Panc1 (cell line): ENCODE measurements around the gene ZDHHC1.

ENCODE experiments used
- POLR2AphosphoS5 ChIP-seq: IDR thresholded peaks from 2 replicates; pipeline ENCODE4 v1.6.1; 2012; ENCODE audit warnings: mild to moderate bottlenecking, low read depth, low read length, moderate library complexity
- SIN3A ChIP-seq: IDR thresholded peaks from 2 replicates; pipeline ENCODE4 v1.6.1; 2012; ENCODE audit warnings: low read depth, mild to moderate bottlenecking, low read length, moderate library complexity, borderline replicate concordance; ENCODE audit not compliant: insufficient read depth
- TCF7L2 ChIP-seq: IDR thresholded peaks from 2 replicates; pipeline ENCODE4 v1.6.1; 2011; ENCODE audit warnings: mild to moderate bottlenecking, low read depth, low read length, inconsistent platforms
- TF ChIP-seq, protein P1 (sequence below): fragments of 450-650 bp; IDR thresholded peaks from 2 replicates; pipeline ENCODE4 v1.5.1; 2017; ENCODE audit warnings: mild to moderate bottlenecking
- TF ChIP-seq, protein P2 (sequence below), 2 experiments: IDR thresholded peaks; 2 replicates each; pipeline ENCODE4 v1.6.1; 2011 to 2012; ENCODE audit warnings: low read depth in 2 of 2, control low read depth in 1 of 2, low read length in 1 of 2, mild to moderate bottlenecking in 1 of 2, moderate library complexity in 1 of 2; ENCODE audit not compliant: insufficient read depth in 1 of 2

DNA sequence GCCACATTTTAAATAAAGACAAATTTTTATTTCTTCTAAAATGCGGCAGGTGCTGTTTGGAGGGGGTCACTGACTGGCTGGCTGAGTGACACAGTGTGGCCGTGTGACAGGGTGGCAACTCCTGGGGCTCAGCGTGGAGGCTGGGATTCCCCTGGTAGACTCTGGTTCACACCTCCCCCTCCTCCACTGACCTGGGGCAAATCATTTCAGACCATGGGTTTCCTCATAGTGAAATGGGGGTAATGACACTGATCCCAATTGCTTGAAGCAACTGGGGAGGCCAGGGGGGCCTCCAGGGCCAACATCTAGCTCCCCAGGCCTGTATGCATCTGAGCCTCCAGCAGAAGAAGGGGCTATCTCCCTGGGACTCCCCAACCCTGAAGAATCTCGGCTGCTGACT, 21.2 kb upstream of the ZDHHC1 start:
- TF ChIP-seq, protein P1, sequence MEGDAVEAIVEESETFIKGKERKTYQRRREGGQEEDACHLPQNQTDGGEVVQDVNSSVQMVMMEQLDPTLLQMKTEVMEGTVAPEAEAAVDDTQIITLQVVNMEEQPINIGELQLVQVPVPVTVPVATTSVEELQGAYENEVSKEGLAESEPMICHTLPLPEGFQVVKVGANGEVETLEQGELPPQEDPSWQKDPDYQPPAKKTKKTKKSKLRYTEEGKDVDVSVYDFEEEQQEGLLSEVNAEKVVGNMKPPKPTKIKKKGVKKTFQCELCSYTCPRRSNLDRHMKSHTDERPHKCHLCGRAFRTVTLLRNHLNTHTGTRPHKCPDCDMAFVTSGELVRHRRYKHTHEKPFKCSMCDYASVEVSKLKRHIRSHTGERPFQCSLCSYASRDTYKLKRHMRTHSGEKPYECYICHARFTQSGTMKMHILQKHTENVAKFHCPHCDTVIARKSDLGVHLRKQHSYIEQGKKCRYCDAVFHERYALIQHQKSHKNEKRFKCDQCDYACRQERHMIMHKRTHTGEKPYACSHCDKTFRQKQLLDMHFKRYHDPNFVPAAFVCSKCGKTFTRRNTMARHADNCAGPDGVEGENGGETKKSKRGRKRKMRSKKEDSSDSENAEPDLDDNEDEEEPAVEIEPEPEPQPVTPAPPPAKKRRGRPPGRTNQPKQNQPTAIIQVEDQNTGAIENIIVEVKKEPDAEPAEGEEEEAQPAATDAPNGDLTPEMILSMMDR: no peak
- TF ChIP-seq TCF7L2 (no peak), SIN3A (no peak), POLR2AphosphoS5 (no peak)
- TF ChIP-seq, protein P2, sequence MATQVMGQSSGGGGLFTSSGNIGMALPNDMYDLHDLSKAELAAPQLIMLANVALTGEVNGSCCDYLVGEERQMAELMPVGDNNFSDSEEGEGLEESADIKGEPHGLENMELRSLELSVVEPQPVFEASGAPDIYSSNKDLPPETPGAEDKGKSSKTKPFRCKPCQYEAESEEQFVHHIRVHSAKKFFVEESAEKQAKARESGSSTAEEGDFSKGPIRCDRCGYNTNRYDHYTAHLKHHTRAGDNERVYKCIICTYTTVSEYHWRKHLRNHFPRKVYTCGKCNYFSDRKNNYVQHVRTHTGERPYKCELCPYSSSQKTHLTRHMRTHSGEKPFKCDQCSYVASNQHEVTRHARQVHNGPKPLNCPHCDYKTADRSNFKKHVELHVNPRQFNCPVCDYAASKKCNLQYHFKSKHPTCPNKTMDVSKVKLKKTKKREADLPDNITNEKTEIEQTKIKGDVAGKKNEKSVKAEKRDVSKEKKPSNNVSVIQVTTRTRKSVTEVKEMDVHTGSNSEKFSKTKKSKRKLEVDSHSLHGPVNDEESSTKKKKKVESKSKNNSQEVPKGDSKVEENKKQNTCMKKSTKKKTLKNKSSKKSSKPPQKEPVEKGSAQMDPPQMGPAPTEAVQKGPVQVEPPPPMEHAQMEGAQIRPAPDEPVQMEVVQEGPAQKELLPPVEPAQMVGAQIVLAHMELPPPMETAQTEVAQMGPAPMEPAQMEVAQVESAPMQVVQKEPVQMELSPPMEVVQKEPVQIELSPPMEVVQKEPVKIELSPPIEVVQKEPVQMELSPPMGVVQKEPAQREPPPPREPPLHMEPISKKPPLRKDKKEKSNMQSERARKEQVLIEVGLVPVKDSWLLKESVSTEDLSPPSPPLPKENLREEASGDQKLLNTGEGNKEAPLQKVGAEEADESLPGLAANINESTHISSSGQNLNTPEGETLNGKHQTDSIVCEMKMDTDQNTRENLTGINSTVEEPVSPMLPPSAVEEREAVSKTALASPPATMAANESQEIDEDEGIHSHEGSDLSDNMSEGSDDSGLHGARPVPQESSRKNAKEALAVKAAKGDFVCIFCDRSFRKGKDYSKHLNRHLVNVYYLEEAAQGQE (IDR thresholded peaks at IDR 0.05; ENCODE audit: insufficient read depth in 1 of 2, low read depth in 2 of 2, low read length in 1 of 2): no peak
